ENCODE results near the gene KRT4.

DNA sequence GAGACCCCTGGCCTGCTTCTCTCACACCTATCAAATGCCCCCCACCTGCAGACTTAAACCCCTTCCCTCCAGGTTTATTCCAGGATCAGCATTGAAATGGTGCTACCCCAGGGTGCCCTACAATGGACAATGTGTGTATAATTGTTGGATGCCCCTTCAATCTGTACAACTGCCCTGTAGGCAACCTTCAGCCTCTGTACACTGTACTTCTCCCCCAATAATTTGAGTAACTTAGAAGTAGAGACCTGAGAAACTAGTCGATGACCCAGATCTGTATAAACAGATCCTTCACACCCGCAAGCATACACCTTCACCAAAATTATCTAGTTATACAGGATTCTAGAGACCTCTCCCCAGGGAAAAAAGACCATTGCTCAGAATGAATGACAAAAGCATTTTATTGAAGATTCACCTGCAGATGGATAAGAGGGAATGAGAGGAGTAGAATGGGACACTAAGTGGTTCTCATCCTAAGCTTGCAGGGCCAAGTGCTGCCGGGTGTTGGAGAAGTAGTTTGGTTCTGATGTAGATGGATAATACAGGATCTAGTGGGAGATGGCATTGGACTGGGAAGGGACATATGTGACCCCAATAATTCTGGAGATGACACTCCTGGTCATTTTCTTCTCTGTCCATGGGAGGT lies 7.6 kb downstream of the KRT4 start:
- TF ChIP-seq POLR2A (IDR thresholded peaks at IDR 0.05; ENCODE audit: low read depth, low read length) = no peak
- TF ChIP-seq, protein P1, sequence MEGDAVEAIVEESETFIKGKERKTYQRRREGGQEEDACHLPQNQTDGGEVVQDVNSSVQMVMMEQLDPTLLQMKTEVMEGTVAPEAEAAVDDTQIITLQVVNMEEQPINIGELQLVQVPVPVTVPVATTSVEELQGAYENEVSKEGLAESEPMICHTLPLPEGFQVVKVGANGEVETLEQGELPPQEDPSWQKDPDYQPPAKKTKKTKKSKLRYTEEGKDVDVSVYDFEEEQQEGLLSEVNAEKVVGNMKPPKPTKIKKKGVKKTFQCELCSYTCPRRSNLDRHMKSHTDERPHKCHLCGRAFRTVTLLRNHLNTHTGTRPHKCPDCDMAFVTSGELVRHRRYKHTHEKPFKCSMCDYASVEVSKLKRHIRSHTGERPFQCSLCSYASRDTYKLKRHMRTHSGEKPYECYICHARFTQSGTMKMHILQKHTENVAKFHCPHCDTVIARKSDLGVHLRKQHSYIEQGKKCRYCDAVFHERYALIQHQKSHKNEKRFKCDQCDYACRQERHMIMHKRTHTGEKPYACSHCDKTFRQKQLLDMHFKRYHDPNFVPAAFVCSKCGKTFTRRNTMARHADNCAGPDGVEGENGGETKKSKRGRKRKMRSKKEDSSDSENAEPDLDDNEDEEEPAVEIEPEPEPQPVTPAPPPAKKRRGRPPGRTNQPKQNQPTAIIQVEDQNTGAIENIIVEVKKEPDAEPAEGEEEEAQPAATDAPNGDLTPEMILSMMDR (IDR thresholded peaks at IDR 0.05; ENCODE audit: extremely low read depth in 1 of 2, insufficient read depth in 1 of 2, low read depth in 1 of 2, low read length in 2 of 2) = no peak
- TF ChIP-seq MAX (IDR thresholded peaks at IDR 0.05; ENCODE audit: insufficient read depth, insufficient read length) = no peak
- TF ChIP-seq GATA2 (IDR thresholded peaks at IDR 0.05; ENCODE audit: insufficient read depth, insufficient read length, low read depth, low read length) = no peak
- no peak for TF ChIP-seq EZH2 (IDR thresholded peaks at IDR 0.05; ENCODE audit: borderline replicate concordance, low read depth, low read length, severe bottlenecking)
- no peak for TF ChIP-seq POLR2AphosphoS5 (IDR thresholded peaks at IDR 0.05; ENCODE audit: insufficient read depth, low read depth, low read length)
